T-helper 17 cell (primary cell): ENCODE data around the gene KCNK16. TPM values are rescaled to one million over a fixed set of nuclear protein-coding genes. Genes with fewer than 3 reads are reported as not detected.
A peak's percentile ranks its signal among the peaks of the same experiment; 100 is the strongest.

ENCODE experiments used
- ATAC-seq: fragments of 150-1000 bp; cut with Tn5 transposase; 2 replicates; pipeline ENCODE4 v1.10.0; 2021; ENCODE audit warnings: mild to moderate bottlenecking, moderate library complexity
- DNase-seq, 3 donors: peaks; one replicate each; pipeline versions ENCODE4 v3.0.0 to v3.0.0-alpha.2; 2020 to 2021
- H3K9me3 ChIP-seq: one replicate; pipeline ENCODE4 v1.7.0; 2013; ENCODE audit warnings: low read length, mild to moderate bottlenecking; ENCODE audit not compliant: control insufficient read depth, poor library complexity, severe bottlenecking
- H3K27ac Mint-ChIP-seq: one replicate; pipeline ENCODE4 v1.8.0; 2022; ENCODE audit warnings: mild to moderate bottlenecking, moderate library complexity, mixed read lengths
- H3K27me3 Mint-ChIP-seq: one replicate; pipeline ENCODE4 v1.8.0; 2022; ENCODE audit warnings: mixed read lengths
- H3K36me3 Mint-ChIP-seq: one replicate; pipeline ENCODE4 v1.8.0; 2022; ENCODE audit warnings: low read depth, mixed read lengths
- H3K4me1 Mint-ChIP-seq: one replicate; pipeline ENCODE4 v1.8.0; 2022; ENCODE audit warnings: mild to moderate bottlenecking, mixed read lengths
- H3K4me3 Mint-ChIP-seq: one replicate; pipeline ENCODE4 v1.8.0; 2022; ENCODE audit warnings: mild to moderate bottlenecking, moderate library complexity, mixed read lengths
- total RNA-seq, 4 donors: library from RNA in 2 of 4; stranded (reverse) in 2 of 4; gene quantifications; one replicate each; pipeline ENCODE4 v1.2.3 and lab custom pipeline; 2022 to 2026

KCNK16 gene
- total RNA-seq = not detected
- 0 reads per million in 2 donors for total RNA-seq (lab: John Stamatoyannopoulos, UW)

DNA sequence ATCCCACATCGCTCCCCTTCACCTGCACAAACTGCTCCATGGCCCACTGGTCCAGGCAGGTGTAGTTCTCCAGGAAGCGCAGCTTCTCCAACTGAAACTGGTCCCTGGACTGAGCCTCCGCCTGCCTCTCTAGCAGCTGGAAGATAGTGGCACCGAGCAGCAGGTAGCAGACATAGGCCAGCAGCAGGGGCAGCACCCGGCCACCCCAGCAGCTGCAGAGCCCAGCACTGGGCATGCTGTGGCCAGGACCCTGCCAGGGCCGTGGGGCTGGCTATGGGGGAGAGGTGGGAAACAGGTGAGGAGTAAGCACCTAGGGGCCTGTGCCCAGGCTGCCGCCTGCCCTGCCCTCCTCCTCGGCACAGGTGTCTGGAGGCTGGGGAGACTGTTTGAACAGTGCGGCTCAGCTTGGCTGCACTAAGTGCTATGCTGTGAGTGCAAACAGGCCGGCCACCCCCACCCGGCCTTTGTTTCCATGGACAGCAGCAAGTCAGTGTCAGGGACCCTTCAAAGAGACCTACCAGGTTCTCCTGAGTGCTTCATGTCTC, at the start of gene KCNK16:
KCNK16 (minus strand) TSS at position 397 of the 545 bp plus-strand sequence; CDS start at position 235, 162 bp downstream.
- no peaks in the 10 kb centered on the region for H3K9me3 ChIP-seq
- Mint-ChIP-seq H3K4me3 (no peak within 1 kb of the TSS), H3K27me3 (peaks cover 73% of the 10 kb centered on the region), H3K27ac (no peak within 1 kb of the TSS), H3K4me1 (peaks cover 7% of the 10 kb centered on the region), H3K36me3 (peaks cover 6% of the 10 kb centered on the region)
- no peak for ATAC-seq
- no peak for DNase-seq

DNA sequence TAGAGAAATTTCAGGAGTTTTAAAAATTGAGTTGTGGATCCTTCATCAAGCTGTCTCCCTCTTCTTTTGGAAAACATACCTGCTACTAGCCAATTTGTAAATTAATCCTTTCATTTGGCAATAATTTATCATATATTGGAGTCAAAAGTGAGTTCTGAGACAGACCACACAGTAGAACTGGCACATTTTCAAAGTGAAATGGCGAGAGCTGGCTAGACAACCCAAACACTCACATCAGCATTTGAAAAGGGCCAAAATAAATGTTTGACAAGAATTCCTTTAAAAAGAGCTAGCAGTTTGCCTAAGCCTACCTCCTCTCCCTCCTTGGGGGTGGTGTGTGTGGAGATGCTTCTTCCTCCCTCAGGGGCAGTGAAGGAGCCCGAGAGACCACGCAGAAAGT, 47.9 kb upstream of the KCNK16 start:
- no peak for DNase-seq
- no peak overlapping the region for H3K27ac Mint-ChIP-seq
- no peaks in the 10 kb centered on the region for H3K9me3 ChIP-seq
- peaks cover 2% of the 10 kb centered on the region for H3K36me3 Mint-ChIP-seq
- no peak for ATAC-seq
- no peak overlapping the region for H3K4me3 Mint-ChIP-seq
- peaks cover 2% of the 10 kb centered on the region for H3K4me1 Mint-ChIP-seq
- peaks cover 55% of the 10 kb centered on the region for H3K27me3 Mint-ChIP-seq

DNA sequence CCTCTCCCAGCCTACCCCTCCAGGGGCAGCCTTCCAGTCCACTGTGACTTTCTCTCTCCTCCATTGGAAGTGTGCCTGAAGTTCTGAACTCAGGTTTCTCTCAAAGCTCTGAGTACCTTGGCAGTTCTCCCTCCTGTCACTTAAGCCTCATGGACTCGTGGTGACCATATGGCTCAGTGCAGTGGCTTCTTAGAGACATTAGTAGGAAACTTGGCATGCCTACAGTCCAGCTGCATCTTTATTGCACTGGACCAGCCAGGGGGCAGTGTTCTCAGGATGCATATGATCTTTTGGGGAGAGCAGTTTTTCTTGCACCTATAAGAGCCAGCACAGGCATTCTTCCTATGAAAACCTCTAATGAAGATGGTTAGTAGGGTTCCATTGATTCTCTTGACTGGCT, 47.5 kb upstream of the KCNK16 start:
- H3K27ac Mint-ChIP-seq = no peak overlapping the region
- no peaks in the 10 kb centered on the region for H3K9me3 ChIP-seq
- H3K36me3 Mint-ChIP-seq = peaks cover 2% of the 10 kb centered on the region
- no peak for DNase-seq
- ATAC-seq = no peak
- H3K27me3 Mint-ChIP-seq = peaks cover 55% of the 10 kb centered on the region
- H3K4me1 Mint-ChIP-seq = peaks cover under 1% of the 10 kb centered on the region
- no peak overlapping the region for H3K4me3 Mint-ChIP-seq

DNA sequence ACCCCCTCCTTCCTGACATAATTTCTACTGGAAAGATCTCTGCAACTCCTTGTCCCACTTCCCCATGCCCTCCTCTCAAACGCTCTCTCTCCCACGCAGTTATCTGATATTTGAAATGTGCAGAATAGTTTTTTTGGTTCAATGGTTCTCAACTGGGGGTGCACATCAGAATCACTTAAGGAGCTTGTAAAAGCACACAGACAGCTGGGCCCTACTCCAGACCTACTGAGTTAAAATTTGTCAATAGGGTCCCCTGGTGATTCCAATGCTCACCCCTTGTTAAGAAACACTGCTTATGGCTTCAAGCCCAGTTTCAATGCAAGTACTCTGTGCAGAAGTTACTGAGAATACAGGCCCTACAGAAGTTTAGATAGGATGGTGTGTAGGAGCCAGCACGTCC, 45.2 kb upstream of the KCNK16 start:
- no peaks in the 10 kb centered on the region for H3K4me1 Mint-ChIP-seq
- ATAC-seq (no peak), DNase-seq (no peak)
- peaks cover 62% of the 10 kb centered on the region for H3K27me3 Mint-ChIP-seq
- no peak overlapping the region for H3K27ac Mint-ChIP-seq
- H3K4me3 Mint-ChIP-seq = no peak overlapping the region
- H3K36me3 Mint-ChIP-seq = no peaks in the 10 kb centered on the region
- no peaks in the 10 kb centered on the region for H3K9me3 ChIP-seq

DNA sequence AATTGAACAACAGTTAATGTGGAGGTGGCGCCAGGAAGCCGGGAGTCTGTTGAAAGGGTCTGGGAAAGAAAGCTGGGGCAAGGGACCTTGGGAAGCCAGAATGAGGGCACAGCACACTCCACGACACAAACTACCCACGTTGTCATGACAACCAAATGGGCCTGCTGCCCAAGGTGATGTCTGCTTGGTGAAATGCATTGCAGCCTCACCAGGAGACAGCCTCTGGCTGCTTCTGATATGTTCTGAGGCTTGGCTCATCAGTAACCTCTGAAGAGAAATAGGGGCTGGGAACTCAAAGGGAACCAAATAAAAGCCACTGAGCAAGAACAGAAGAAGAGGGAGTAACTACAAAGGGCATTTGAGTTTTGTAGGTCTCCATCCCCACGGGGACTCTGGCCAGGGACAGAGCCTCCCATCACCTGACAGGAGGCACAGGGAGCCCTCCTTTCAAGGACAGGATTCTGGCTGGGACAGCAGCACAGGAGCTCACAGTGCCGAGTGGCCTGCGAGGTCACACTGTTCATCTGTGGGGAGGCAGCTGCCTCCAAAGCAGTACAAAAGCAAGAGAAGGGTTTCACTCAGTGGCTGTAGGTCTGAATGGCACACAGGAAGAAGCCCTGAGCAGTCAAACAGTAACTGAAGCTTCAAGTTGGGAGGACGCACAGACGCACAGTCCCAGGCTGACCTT, 44.6 kb upstream of the KCNK16 start:
- Mint-ChIP-seq H3K4me1 (no peaks in the 10 kb centered on the region), H3K36me3 (no peaks in the 10 kb centered on the region), H3K4me3 (no peak overlapping the region), H3K27me3 (peaks cover 67% of the 10 kb centered on the region), H3K27ac (no peak overlapping the region)
- no peak for ATAC-seq
- H3K9me3 ChIP-seq = no peaks in the 10 kb centered on the region
- DNase-seq = no peak

DNA sequence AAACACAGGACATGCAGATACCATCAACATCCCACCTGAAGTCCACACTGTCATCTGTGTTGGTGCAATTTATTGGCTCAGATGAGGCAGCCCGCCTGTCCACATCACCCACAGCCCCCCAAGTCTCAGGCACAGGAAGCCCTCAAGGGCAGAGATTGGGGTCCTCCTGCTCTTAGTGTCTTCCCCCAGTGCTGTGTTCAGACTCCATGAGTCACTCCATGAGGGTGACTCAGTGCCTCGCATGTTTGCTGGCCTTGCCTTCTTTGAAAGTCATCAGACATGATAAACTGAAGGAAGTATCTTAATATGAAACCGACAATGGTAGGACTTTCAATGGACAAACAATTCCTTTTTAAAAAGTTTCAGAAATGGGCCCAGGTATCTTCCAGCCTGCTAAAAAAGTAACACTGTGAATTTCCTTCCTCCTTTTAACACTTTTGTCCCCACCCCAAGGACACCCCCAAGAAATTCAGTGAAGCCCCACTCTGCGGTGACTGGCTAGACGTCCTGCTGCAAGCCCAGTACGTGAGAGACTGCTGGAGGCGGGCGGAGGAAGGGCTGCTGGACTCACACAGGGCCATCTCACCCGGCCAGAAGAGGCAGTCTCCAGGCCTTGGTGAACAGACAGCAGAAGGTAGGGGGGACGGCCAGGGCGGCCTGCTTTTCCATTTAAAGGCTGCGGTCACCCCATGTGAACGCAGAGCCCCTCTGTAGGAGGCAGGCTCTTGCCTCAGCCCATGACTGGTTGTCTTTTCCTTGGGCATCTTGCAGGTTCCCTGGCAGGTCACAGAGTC, 43.0 kb upstream of the KCNK16 start:
- DNase-seq (no peak), ATAC-seq (no peak)
- H3K9me3 ChIP-seq = no peaks in the 10 kb centered on the region
- H3K27ac Mint-ChIP-seq = no peak overlapping the region
- no peaks in the 10 kb centered on the region for H3K36me3 Mint-ChIP-seq
- H3K4me3 Mint-ChIP-seq = no peak overlapping the region
- H3K4me1 Mint-ChIP-seq = peaks cover 2% of the 10 kb centered on the region
- peaks cover 63% of the 10 kb centered on the region for H3K27me3 Mint-ChIP-seq

DNA sequence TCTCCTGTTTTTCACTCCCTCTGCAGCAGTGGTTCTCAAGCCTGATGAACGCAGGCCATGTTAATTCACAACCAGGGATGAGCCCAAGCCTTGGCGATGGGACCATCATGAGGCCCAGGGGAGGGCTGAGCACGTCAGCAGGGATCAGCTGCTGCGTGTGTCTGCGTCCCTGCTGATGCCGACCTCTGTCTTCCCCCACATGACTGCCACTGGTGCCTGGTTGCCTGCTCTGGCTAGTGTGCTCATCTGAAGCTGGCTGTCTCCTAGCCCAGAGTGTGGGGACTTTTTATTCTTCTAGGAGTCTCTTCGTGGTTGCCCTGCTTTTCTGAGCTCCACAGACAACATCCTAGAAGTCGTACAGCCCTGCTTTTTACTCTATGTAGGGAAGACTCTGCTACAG, 40.8 kb upstream of the KCNK16 start:
- Mint-ChIP-seq H3K27ac (no peak overlapping the region), H3K4me1 (peaks cover 2% of the 10 kb centered on the region), H3K27me3 (peaks cover 47% of the 10 kb centered on the region), H3K36me3 (no peaks in the 10 kb centered on the region), H3K4me3 (no peak overlapping the region)
- H3K9me3 ChIP-seq = no peaks in the 10 kb centered on the region
- no peak for ATAC-seq
- no peak for DNase-seq

DNA sequence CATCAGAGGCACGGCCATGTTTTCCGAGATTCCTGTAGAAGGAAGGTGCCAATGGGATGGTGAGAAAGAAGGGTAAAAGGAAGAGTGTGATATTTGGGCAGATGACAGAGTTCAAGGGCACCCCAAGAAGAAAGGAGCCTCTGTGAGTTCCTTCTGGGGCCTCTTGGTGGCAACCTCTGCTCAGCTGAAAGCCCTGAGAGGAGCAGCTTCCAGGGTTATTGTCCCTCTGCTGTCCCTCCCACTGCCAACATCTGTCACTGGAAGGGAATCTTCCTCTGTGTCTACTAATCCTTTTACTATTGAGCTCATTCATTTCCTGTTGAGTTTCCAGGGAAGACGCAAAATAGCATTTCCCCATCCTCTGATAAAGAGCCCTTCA, 40.0 kb upstream of the KCNK16 start:
- H3K36me3 Mint-ChIP-seq = no peaks in the 10 kb centered on the region
- H3K9me3 ChIP-seq = no peaks in the 10 kb centered on the region
- ATAC-seq (no peak), DNase-seq (no peak)
- H3K4me1 Mint-ChIP-seq = peaks cover 2% of the 10 kb centered on the region
- H3K27ac Mint-ChIP-seq = no peak overlapping the region
- H3K27me3 Mint-ChIP-seq = peaks cover 47% of the 10 kb centered on the region
- H3K4me3 Mint-ChIP-seq = no peak overlapping the region

DNA sequence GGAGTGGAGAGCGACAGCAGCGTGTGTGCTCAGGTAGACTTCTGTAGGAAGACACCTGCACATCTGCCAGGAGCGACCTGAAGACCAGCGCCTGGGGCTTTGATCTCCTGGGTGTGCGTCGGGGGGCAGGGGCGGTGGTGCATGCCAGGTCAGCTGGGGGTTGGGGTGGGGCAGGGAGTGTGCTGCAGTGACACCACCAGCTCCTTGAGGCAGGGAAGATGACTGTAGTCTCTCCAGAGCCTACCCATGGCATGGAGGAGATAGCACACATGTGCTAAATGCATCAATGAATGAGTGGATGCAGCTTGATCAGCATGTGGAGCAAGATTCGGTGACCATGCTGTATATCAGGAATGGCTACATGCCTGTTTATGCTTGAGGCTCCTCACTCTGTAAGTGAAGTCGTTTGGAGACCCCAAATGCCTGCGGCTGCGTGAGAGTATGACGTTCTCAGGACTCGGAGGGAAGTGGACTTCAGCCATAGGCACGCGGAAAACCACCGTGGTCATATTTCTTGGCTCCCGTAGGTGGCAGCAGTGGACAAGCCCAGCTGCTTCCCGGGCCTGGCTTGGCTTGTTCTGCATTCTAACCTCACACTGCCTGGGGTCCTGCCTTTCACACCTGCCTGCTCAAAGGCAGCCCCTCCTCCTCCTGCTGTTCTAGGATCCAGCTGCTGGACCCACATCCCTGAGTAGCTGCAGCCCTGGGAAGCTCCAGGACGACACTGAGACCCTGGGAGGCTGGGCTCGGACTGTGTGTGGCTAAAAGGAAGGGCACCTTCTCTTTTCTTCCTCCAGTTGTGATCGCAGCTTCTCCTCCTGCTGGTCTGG, 39.4 kb upstream of the KCNK16 start:
- Mint-ChIP-seq H3K36me3 (no peaks in the 10 kb centered on the region), H3K4me3 (no peak overlapping the region), H3K27ac (no peak overlapping the region), H3K4me1 (peaks cover 2% of the 10 kb centered on the region), H3K27me3 (peaks cover 44% of the 10 kb centered on the region)
- H3K9me3 ChIP-seq = no peaks in the 10 kb centered on the region
- ATAC-seq = peak; percentile 67
- peak in 2 of 3 donors; percentile 9 to 28 for DNase-seq

DNA sequence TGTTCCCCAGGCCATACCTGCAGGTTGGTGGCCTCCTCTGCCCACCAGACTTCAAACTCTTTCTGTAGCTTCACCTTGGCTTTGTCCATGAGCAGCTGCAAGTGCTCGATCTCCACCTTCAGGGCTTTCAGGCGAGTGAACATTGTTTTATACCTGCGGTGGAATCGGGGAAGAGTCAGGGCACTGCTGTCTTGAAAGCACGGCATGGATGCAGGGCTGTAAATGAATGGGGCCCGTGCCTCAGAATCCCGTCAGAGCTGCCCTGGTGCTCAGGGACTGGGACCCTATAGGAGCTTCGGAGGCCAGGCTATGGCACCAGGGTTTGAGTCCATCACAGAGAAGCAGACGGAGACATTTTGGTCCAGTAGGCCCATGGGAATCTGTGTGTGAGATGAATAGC, 37.9 kb upstream of the KCNK16 start:
- Mint-ChIP-seq H3K4me1 (peaks cover 2% of the 10 kb centered on the region), H3K27me3 (peaks cover 33% of the 10 kb centered on the region), H3K4me3 (no peak overlapping the region), H3K36me3 (no peaks in the 10 kb centered on the region), H3K27ac (no peak overlapping the region)
- H3K9me3 ChIP-seq = no peaks in the 10 kb centered on the region
- no peak for DNase-seq
- no peak for ATAC-seq

DNA sequence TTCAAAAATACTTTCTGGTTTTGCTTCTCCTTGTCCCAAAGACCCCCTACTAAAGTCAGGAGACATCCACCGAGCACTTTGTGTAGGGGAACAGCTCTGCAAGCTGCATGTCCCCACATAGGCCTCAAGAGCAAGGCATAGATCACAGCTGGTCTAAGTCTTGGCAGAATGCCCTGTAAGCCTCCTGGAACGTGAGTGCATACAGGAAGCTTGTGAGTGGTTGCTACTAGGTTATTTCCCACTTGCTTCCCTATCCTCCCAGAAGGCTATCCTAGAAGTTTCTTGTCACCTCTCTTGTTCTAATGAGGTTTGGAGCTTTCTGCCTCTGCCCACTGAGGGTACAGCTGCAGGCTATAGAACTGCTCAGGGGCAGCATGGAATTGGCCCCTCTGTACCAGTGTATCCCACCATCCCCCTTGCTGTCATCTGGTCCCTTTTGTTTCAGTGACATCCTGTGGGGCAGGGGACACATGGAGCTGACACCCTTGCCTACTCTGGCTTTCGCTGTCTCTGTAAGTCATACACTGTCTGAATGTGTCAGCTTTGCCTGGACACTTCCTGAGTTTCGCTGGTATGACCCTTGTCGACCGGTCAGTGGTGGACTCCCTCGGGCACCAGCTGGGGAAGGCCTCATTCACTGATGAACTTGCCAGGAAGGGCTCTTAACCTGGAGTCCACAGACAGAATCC, 35.6 kb upstream of the KCNK16 start:
- Mint-ChIP-seq H3K36me3 (no peaks in the 10 kb centered on the region), H3K4me3 (no peak overlapping the region), H3K27ac (no peak overlapping the region), H3K4me1 (peaks cover 2% of the 10 kb centered on the region), H3K27me3 (peaks cover 30% of the 10 kb centered on the region)
- DNase-seq = no peak
- no peaks in the 10 kb centered on the region for H3K9me3 ChIP-seq
- no peak for ATAC-seq

DNA sequence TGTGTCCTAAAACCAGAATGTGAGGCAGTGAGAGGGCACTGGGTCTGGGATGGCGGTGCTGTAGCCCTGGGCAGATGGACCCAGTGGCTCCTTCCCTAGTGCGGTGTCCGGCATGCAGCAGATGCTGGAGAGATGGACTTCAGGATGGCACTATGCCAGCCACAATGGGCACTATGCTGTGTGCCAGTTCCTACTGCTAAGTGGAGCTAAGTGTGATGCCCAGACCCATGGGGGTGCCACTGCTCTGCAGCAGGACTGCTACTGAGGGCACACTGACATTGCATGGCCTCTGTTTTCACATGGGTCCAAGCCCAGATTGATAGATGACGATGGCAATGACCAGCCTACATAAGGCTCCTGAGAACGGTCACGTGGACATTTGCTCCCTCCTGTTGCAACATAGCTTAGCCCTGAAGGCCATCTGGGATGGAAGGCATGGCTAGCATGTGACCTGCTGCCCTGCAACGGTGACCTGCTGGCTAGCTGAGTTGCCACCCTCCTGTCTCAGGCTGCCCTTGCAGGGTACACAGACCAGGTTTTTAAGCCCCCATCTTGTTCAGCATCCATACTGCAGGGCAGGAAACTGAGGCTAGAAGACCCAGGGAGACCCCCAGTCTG, 31.3 kb upstream of the KCNK16 start:
- H3K4me3 Mint-ChIP-seq = no peak overlapping the region
- no peak overlapping the region for H3K27ac Mint-ChIP-seq
- peaks cover 13% of the 10 kb centered on the region for H3K27me3 Mint-ChIP-seq
- H3K4me1 Mint-ChIP-seq = no peaks in the 10 kb centered on the region
- H3K36me3 Mint-ChIP-seq = no peaks in the 10 kb centered on the region
- DNase-seq (no peak), ATAC-seq (no peak)
- H3K9me3 ChIP-seq = no peaks in the 10 kb centered on the region
